ENCODE results near the gene ZNF529. TPM values are rescaled to one million over a fixed set of nuclear protein-coding genes. Genes with fewer than 3 reads are reported as not detected.

The ZNF529 gene
- total and polyA plus RNA-seq, 2 of the 13 experiments (the other 11 are each of a cell fraction or from before 2014, with no cell fraction given) = 9.3 to 10.6 TPM

DNA sequence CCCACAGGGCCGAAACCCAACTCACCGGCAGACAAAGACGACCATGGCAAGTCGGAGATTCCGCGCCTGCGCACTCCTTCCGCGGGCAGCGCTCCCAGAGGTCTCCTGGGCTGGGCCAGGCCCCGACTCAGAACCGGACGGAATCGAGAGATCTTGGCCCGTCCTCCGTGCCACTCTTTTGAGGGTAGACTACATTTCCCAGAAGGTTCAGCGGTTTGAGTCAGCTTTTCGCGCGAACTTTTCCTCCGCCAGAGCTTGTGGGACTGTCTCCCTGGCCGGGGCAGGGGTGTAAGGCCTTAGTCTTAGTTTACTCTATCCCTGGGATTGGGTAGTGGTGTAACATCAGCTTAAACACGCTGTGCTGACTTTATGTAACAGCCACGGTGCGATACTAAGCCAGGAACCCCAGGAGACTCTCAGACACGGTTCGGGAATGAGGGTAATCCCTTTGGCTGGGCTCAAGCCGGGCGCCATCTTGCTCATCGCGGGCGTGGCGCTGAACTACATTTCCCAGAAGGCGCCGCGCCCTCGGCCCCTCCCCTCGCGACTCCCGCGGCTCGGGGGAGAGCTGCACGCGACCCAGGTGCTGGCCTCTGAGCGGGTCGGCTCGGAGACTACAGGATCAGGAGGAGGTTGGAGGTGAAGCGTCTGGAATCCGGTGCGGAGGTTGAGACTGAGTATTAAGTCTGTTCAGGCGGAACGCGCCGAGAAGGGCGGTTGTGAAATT, 44.7 kb downstream of the ZNF529 start, which contains the start of gene ZNF260 (continued):
- peak; percentile 94 for TF ChIP-seq SNAPC4 (CRISPR knock-in tag; IDR thresholded peaks at IDR 0.05)
- TF ChIP-seq XBP1 (CRISPR knock-in tag; IDR thresholded peaks at IDR 0.05) = 0 out of 2 replicates have a peak, but pooled peaks have one; percentile 28
- TF ChIP-seq HDAC6 (IDR thresholded peaks at IDR 0.05; ENCODE audit: low read depth, low read length) = no peak
- TF ChIP-seq STAG1 (CRISPR knock-in tag; IDR thresholded peaks at IDR 0.05) = peak; percentile 13; the same call in 1 of the 2 replicates
- no peak for TF ChIP-seq CENPBD1 (CRISPR knock-in tag; IDR thresholded peaks at IDR 0.05; ENCODE audit: borderline replicate concordance, low read depth)
- TF ChIP-seq FOXA1 (IDR thresholded peaks at IDR 0.05) = no peak
- TF ChIP-seq FOXA1 (CRISPR knock-in tag; IDR thresholded peaks at IDR 0.05) = no peak
- TF ChIP-seq YY1 (IDR thresholded peaks at IDR 0.05; ENCODE audit: insufficient read depth, insufficient replicate concordance, low read depth, low read length) = peak; percentile 96
- TF ChIP-seq ZNF839 (CRISPR knock-in tag; IDR thresholded peaks at IDR 0.05; ENCODE audit: borderline replicate concordance) = no peak
- TF ChIP-seq HNRNPL (IDR thresholded peaks at IDR 0.05; ENCODE audit: low read depth, low read length) = no peak
- peak; percentile 85 for TF ChIP-seq GATAD1 (CRISPR knock-in tag; IDR thresholded peaks at IDR 0.05)
- TF ChIP-seq BORCS8-MEF2B (CRISPR knock-in tag; IDR thresholded peaks at IDR 0.05) = no peak
- TF ChIP-seq, protein P1, sequence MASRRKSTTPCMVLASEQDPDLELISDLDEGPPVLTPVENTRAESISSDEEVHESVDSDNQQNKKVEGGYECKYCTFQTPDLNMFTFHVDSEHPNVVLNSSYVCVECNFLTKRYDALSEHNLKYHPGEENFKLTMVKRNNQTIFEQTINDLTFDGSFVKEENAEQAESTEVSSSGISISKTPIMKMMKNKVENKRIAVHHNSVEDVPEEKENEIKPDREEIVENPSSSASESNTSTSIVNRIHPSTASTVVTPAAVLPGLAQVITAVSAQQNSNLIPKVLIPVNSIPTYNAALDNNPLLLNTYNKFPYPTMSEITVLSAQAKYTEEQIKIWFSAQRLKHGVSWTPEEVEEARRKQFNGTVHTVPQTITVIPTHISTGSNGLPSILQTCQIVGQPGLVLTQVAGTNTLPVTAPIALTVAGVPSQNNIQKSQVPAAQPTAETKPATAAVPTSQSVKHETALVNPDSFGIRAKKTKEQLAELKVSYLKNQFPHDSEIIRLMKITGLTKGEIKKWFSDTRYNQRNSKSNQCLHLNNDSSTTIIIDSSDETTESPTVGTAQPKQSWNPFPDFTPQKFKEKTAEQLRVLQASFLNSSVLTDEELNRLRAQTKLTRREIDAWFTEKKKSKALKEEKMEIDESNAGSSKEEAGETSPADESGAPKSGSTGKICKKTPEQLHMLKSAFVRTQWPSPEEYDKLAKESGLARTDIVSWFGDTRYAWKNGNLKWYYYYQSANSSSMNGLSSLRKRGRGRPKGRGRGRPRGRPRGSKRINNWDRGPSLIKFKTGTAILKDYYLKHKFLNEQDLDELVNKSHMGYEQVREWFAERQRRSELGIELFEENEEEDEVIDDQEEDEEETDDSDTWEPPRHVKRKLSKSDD (CRISPR knock-in tag; IDR thresholded peaks at IDR 0.05; ENCODE audit: low read depth) = no peak
- TF ChIP-seq ZNF713 (CRISPR knock-in tag; IDR thresholded peaks at IDR 0.05) = no peak
- no peak; the same call in 1 of the 2 replicates for TF ChIP-seq ZNF235 (CRISPR knock-in tag; IDR thresholded peaks at IDR 0.05; ENCODE audit: borderline replicate concordance)
- TF ChIP-seq JDP2 (CRISPR knock-in tag; IDR thresholded peaks at IDR 0.05; ENCODE audit: borderline replicate concordance) = no peak
- TF ChIP-seq, protein P2, sequence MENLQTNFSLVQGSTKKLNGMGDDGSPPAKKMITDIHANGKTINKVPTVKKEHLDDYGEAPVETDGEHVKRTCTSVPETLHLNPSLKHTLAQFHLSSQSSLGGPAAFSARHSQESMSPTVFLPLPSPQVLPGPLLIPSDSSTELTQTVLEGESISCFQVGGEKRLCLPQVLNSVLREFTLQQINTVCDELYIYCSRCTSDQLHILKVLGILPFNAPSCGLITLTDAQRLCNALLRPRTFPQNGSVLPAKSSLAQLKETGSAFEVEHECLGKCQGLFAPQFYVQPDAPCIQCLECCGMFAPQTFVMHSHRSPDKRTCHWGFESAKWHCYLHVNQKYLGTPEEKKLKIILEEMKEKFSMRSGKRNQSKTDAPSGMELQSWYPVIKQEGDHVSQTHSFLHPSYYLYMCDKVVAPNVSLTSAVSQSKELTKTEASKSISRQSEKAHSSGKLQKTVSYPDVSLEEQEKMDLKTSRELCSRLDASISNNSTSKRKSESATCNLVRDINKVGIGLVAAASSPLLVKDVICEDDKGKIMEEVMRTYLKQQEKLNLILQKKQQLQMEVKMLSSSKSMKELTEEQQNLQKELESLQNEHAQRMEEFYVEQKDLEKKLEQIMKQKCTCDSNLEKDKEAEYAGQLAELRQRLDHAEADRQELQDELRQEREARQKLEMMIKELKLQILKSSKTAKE (CRISPR knock-in tag; IDR thresholded peaks at IDR 0.05; ENCODE audit: borderline replicate concordance) = no peak
- TF ChIP-seq ISX (CRISPR knock-in tag; conservative IDR thresholded peaks at IDR 0.05) = no peak; the same call in 1 of the 2 replicates
- TF ChIP-seq, protein P3, sequence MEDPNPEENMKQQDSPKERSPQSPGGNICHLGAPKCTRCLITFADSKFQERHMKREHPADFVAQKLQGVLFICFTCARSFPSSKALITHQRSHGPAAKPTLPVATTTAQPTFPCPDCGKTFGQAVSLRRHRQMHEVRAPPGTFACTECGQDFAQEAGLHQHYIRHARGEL (CRISPR knock-in tag; IDR thresholded peaks at IDR 0.05) = 0 out of 2 replicates have a peak, but pooled peaks have one; percentile 59

All from HepG2 (cell line).